AML-193 (cell line): ENCODE results near the gene DAND5.

ENCODE experiments used
- DNase-seq, 2 experiments: peaks; one replicate each; lab custom pipeline; 2025; lab: John Stamatoyannopoulos, UW

Gene DAND5

GRCh38 chr19:12969292-12969988 is at the start of gene DAND5:
TSS of gene DAND5 (plus strand) at chr19:12969576. CDS start at chr19:12969661, 85 bp downstream.
- DNase-seq = no peak

GRCh38 chr19:12921047-12921446 is 48.3 kb upstream of the DAND5 start:
- DNase-seq = no peak

DNA sequence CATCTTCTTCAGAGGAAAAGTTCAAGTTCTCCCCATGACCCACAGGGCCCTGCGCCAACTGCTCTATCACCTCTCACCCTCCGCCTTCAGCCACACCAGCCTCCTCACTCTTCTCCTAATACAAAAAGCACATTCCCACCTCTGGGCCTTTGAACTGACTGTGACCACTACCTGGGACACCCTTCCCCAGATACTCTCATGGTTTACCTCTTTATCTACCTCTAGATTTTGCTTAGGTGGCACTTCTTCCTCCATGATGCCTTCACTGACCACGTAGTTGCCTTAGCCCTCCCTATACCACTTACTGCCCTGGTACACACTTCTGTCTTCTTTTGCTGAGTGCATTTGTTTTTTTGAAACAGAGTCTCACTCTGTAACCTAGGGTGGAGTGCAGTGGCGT is 46.4 kb upstream of the DAND5 start:
- DNase-seq = no peak

- DNase-seq = no peak
These were observed 44.6 kb upstream of the DAND5 start for GRCh38 chr19:12924621-12925310.

- no peak for DNase-seq
These were observed 39.3 kb upstream of the DAND5 start for GRCh38 chr19:12930002-12930645.

GRCh38 chr19:12932392-12933286 is 36.7 kb upstream of the DAND5 start:
- no peak for DNase-seq

DNA sequence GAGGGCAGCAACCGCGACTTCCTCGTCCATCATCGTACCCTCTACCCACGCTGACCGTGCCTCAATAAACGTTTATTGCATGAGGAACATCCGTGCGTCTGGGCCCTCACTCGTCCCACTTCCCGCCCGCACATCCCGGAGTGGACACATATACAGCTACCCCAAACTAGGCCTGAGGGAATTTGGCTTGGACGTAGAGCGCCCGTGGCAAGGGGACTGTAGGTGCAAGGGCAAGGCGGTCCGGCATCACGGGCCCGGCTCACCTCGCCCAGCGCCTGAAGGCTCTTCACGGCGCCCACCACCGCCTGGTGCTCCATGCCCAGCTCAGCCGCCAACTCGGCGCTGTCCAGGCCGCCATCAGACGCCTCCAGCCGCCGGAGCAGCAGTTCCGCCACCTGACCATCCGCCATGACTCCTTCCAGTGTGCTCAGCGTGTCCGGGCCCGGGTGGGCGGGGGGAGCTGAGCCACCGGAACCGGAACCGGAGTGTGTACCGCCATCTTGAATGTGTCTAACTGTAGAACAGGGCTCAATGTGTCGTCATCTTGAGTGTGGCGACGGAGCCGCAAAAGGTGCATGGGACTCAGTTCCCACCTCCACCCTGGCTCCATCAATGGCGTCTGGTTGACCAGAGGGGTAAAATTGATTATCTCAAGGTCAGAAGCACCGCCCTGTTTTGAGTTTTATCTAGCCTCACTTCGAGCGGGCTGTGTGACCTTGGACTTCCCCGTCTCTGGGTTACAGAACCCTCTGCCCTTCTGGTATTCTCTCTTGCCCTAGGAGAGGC is 35.9 kb upstream of the DAND5 start, which contains the start of gene FARSA:
FARSA (minus strand) TSS at position 425 of the 786 bp plus-strand sequence; CDS start at position 410, 15 bp downstream.
- DNase-seq = peak; percentile 76 to 79

DNA sequence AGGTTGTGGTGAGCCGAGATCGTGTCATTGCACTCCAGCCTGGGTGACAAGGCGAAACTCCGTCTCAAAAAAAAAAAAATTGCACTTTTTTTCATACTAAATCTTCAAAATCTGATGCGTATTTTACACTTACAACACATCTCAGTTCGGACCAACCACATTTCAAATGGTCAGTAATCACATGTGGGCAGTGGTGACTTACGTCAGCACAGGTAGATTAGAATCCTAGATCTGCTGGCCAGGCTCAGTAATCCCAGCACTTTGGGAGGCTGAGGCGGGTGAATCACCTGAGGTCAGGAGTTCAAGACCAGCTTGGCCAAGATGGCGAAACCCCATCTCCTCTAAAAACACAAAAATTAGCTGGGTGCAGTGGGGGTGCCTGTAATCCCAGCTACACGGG is 34.3 kb upstream of the DAND5 start:
- DNase-seq = no peak

DNA sequence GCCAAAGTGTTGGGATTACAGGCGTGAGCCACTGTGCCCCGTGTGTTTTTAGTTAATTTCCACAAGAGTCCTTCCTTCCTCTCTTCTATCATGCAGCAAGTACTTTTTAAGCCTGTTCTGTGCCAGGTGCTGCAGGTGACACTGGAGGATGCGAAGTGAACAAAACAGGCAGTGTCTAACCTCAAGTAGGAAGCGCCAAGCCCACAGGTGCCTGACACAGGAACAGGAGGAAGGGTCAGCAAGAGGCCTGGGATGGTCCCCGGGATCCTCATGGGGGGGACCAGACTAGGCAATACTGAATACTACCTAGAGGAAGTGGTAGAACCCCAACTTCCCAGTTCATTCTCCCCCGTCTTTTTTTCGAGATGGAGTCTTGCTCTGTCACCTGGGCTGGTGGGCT is 32.8 kb upstream of the DAND5 start:
- DNase-seq = no peak

- DNase-seq = peak; percentile 87 to 92
These were observed 32.1 kb upstream of the DAND5 start for GRCh38 chr19:12937093-12937926.

GRCh38 chr19:12937927-12938778 is 31.2 kb upstream of the DAND5 start, which contains the start of gene CALR:
TSS of gene CALR (plus strand) at chr19:12938609. CDS start at chr19:12938680, 71 bp downstream.
- DNase-seq = peak; percentile 97 to 98

DNA sequence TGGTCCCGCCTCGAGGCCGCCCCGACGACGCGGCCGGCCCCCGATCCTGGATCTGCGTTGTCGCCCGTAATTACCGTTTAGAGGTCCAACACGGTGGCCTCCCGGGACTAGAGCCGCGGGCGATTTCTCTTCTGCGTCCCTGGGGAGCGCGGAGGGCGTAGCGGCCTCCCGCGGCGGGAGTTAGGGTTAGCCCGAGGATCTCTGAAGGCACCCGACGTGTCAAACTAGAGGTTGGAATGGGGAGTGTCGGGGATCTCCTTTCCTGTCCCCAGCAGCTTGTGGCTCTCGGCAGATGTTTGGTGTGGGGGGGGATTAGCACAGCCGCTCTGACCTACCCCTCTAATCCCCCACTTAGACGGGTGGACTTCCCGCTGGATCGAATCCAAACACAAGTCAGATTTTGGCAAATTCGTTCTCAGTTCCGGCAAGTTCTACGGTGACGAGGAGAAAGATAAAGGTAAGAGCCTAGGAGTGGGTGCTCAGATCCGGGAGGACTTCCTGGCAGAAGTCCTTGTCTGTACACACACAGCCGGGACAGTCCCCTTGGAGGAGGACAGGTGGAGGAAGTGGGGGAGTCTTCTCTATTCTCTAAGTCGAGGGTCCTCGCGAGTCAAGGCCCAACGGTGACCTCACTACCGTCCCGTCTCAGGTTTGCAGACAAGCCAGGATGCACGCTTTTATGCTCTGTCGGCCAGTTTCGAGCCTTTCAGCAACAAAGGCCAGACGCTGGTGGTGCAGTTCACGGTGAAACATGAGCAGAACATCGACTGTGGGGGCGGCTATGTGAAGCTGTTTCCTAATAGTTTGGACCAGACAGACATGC is 30.4 kb upstream of the DAND5 start:
- DNase-seq = no peak

- no peak for DNase-seq
These were observed 29.4 kb upstream of the DAND5 start for GRCh38 chr19:12939975-12940423.

- DNase-seq = no peak
These were observed 28.5 kb upstream of the DAND5 start for GRCh38 chr19:12940897-12941296.

DNA sequence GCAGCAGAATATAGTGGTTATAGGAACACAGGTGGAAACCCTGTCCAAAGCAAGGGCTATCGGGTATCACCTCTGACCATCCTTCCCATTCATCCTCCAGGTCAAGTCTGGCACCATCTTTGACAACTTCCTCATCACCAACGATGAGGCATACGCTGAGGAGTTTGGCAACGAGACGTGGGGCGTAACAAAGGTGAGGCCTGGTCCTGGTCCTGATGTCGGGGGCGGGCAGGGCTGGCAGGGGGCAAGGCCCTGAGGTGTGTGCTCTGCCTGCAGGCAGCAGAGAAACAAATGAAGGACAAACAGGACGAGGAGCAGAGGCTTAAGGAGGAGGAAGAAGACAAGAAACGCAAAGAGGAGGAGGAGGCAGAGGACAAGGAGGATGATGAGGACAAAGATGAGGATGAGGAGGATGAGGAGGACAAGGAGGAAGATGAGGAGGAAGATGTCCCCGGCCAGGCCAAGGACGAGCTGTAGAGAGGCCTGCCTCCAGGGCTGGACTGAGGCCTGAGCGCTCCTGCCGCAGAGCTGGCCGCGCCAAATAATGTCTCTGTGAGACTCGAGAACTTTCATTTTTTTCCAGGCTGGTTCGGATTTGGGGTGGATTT is 25.8 kb upstream of the DAND5 start:
- no peak for DNase-seq

DNA sequence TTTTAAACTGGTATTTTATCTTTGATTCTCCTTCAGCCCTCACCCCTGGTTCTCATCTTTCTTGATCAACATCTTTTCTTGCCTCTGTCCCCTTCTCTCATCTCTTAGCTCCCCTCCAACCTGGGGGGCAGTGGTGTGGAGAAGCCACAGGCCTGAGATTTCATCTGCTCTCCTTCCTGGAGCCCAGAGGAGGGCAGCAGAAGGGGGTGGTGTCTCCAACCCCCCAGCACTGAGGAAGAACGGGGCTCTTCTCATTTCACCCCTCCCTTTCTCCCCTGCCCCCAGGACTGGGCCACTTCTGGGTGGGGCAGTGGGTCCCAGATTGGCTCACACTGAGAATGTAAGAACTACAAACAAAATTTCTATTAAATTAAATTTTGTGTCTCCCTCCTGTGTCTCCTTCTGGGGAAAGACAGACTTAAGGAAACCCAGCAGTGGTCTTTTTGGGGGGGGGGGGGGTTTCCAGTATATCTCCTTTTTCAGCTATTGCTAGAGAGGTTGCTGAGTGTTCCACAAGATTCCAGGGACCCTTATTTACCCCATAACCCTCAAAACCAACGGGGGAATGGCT is 25.2 kb upstream of the DAND5 start:
- no peak for DNase-seq

DNA sequence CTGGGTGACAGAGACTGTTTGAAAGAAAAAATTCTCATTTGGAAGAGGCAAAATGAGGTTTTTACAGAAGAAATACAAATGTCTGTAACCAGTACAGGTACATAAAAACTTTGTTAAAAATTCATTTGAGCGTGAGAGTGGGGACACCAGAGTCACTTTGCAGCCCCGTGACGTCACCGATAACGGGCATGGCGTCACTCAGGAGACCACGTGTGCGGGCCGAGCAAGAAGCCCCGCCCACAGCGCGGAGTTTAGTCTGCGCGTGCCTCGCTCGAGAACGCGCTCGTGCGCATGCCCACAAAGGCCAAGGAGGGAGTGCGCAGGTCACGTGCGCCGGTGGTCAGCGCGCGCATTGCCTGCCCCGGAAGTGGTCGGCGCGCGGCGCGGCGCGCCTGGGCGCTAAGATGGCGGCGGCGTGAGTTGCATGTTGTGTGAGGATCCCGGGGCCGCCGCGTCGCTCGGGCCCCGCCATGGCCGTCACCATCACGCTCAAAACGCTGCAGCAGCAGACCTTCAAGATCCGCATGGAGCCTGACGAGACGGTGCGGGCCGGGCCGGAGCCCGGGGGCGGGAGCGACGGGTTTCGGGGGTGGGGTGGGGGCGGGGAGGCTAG is 23.8 kb upstream of the DAND5 start, which contains the start of gene RAD23A:
RAD23A (plus strand) TSS at position 384 of the 613 bp plus-strand sequence; CDS start at position 471, 87 bp downstream.
- DNase-seq = peak; percentile 87 to 90
